CD1c-positive myeloid dendritic cell (primary cell): Measurements from ENCODE around the gene CDK17.
"Not testable (repeated sequence)": the region's sequence is repeated elsewhere in the genome, so short reads cannot be mapped to it uniquely, and the experiment has no call there.

ENCODE experiments used
- DNase-seq: peaks from one replicate; pipeline ENCODE4 v3.0.0-alpha.2; 2016; ENCODE audit errors: extremely low spot score

The CDK17 gene

DNA sequence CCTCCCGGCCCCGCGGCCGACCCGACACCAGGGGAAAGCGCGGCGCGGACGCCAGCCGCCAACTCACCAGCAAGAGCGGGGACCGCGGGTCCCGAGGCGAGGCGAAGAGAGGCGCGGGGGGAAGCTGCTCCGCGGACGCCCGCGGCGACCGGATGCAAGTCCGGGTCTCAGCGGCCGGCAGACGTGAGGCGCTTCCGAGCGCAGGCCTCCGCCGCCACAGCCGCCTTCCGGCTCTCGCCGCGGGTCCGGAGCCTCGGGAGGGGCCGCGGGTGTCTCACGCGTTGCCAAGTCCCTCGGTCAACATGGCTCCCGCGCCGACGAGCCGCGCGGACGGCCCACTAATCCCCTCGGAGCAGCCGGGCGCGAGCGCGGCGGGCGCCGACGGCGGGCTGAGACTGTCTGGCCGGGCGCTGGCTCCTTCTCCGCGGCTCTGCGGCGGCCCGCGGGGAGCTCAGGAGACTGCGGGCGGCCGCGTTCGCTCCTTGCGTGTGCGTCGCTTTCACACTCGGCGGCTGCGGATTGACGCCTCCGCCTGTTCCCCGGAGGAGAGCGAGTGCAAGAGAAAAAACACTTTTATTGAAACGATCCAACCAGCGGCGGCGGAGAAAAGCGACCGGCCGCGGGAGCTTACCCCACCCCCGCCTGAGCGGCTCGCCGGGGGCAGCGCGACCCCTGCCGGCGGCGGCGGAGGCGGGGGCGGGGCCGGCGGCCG is at the start of gene CDK17:
CDK17 (minus strand) TSS at position 521 of the 712 bp plus-strand sequence. CDS start 65,603 bp downstream, outside the sequence.
- peak; percentile 94 for DNase-seq

DNA sequence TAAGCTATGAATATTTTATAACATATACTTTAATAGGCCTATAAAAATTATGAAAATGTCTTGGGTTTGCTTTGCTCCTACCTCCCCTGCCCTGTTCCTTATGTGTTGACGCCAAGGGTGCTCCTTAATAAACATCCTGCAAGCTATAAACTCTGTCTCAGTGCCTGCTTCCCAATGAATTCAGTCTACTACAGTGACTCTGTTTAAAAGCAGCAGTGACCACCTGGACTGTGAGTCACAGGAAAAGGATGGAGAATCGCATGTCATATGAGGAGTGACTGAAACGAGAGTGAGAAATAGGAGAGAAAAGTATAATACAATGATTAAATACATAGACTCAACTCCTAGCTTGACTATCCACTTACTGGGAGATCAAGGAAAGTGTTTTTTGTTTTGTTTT is 48.1 kb upstream of the CDK17 start:
- no peak for DNase-seq

DNA sequence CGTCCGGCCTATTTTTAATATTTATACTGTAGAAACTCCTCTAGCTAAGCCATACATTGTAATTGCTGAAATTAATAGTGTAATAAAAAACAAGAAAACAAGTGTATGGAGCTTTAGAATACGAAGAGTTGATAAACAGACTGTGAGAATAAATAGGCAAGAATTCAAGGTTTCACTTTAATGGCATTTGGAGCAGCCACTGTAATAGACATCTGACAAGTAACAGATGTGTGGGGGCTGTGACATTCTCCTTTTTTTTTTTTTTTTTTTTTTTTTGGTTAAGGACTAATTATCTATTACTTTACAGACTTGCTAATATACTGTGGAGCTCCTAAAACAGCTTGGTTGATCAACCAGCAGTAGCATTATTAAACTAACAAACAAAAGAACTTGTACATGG is 47.0 kb upstream of the CDK17 start:
- DNase-seq = no peak

DNA sequence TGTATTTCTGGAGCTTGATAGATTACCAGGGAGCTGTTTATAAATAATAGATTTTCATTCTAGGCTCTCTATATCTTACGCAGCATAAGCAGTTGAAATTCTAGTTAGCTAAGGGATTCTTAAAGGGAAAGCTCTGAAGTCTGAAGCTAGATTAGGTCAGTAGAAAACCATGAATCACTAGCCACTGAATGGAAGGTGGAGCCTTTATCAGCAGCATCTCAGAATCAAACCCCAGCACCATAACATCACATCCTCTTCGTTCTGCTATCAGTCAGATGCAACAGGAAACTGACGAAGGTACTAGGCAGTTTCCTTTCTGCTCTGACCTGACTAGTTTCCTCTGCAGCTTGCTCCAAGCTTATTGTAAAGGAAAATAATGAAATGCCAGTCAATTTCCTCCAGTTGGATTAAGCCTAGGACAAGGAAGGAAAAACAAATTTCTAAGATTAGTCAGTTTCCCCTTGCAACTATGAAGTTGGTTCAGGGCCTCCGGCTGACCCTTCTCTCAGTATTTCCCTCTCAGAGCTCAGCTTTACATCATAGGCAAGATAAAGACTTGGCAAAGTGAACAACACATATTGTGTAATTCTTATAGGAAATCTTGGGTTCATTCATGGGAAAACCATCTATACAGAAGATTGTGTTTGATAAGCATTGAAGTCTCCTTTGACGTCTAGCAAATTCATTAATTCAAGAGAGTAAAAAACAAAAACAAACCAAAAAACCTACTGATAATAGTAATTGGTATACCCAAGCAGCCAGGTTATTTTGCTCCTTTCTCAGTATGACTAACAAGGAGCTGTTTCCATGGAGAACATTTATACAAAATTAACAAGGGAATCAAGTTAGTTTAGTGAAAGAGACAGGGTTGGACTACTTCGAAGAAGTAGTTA is 45.7 kb upstream of the CDK17 start:
- DNase-seq = peak; percentile 53

DNA sequence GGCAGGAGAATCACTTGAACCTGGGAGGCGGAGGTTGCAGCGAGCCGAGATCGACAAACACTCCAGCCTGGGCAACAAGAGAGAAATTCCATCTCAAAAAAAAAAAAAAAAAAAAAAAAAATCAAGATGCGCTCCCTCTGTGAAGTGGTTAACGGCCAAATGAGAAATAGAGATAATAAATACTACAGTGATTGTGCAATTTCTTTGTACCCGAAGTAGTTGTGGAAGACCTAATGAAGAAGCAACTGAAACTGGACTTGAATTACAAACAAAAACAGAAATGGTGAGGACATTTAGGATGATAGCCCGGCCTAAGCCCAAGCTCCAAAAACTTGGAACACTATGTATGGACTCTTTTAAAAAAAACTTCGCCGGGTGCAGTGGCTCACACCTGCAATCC is 44.2 kb upstream of the CDK17 start:
- DNase-seq = no peak

DNA sequence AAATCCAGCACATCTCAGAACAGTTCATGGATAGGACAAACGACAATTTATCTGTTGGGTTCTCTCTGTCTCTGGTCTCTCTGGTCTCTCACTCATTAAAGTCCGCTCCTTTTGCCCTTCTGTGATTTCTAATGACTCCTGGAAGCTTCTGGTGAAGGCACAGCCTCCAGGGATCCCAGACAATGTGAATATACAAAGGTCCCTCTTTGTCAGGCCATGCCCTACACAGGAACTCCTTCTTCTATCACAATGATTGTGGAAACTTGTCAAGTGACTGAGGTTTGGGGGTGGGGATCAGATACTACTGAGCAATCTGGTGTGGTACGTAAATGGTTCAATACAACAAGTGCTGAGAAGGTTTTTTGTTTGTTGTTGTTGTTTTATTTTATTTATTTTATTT is 42.7 kb upstream of the CDK17 start:
- DNase-seq = no peak

DNA sequence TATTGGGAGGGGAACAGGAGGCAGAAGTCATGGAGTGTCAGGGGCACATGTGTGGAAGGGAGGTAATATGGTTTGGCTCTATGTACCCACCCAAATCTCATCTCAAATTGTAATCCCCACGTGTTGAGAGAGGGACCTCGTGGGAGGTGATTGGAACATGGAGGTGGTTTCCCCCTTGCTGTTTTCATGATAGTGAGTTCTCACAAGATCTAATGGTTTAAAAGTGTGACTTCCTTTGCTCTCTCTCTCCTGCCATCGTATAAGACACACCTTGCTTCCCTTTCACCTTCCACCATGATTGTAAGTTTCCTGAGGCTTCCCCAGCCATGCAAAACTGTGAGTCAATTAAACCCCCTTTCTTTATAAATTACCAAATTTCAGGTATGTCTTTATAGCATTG is 41.6 kb upstream of the CDK17 start:
- DNase-seq = no peak

DNA sequence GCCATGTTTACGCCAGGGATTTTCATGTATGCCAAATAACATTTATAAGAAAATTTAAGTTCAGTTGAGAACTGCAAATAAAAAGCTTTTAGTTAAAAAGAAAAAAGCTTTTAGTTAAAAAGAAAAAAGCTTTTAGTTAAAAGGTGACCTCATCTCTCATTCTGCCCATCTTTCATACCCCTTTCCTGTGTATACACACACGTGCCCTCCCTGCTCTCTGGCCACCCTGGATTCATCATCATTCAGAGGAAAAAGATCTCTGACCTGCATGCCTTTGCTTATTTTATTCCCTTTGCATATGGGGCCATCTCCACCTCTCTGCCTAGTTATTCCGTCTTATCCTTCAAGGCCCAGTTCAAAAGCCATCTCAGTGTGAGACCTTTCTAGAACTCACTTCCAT is 38.1 kb upstream of the CDK17 start:
- DNase-seq = no peak

DNA sequence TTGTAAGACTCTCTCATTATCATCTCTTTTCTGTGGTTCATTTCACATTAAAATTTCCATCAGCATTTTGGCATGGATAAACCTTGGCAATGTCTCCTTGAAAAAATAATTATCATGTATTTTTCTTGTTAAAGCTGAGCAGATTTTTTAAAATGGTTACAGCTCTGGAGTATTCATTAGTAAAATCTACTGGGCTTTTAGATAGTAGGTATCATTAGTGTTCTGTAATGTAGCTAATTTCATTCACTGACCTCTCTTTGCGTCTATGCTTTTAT is 36.9 kb upstream of the CDK17 start:
- no peak for DNase-seq

DNA sequence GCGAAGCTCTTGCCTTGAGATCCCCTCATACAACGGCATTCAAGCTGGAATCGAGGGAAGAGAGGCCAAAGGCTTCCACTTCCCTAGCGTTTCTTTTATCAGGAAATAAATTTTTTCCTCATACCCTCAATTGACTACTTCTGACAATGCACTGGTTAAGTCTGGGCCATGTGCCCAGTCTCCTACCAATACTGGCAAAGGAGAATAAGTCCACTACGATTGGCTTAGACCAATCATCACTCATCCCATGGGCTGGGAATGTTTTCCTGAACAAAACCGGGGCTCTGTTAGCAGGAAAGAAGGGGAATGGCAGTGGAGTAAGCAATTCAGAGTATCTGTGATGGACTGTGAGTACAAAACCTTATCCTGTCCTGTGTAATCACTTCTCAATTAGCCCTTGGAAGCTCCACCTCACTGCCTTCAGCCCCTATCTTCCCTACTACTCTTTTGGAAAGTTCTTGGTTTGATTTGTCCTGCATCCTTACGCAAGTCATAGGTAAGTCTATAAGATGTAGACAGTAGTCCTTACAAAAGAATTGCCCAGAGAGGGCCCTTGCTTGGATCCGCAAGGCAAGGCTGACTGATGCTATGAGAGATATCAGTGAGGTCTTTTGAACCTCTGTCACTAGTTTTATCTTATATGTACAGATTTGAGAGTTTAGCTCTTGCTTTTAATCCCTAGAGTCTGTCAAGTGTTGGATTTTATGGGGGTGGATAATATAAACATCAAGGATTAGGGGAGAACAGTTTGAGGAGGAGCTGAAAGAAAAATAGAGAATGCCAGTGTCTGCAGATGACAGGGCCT is 36.3 kb upstream of the CDK17 start:
- no peak for DNase-seq

DNA sequence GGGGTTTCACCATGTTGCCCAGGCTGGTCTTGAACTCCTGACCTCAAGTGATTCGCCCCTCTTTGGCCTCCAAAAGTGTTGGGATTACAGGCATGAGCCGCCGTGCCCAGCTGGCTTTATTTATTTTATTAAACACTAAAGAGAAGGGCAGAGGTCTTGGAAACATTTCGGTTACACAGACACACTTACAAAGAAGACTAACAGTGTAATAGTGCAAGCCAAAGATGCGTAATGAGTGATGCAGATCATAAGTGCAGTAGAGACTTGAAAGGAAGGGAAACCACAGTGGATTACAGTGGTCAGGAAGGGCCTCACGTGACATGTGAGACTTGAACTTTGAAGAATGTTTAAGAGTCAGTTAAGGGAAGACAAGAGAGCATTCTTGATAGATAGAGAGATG is 33.9 kb upstream of the CDK17 start:
- peak; percentile 58 for DNase-seq

DNA sequence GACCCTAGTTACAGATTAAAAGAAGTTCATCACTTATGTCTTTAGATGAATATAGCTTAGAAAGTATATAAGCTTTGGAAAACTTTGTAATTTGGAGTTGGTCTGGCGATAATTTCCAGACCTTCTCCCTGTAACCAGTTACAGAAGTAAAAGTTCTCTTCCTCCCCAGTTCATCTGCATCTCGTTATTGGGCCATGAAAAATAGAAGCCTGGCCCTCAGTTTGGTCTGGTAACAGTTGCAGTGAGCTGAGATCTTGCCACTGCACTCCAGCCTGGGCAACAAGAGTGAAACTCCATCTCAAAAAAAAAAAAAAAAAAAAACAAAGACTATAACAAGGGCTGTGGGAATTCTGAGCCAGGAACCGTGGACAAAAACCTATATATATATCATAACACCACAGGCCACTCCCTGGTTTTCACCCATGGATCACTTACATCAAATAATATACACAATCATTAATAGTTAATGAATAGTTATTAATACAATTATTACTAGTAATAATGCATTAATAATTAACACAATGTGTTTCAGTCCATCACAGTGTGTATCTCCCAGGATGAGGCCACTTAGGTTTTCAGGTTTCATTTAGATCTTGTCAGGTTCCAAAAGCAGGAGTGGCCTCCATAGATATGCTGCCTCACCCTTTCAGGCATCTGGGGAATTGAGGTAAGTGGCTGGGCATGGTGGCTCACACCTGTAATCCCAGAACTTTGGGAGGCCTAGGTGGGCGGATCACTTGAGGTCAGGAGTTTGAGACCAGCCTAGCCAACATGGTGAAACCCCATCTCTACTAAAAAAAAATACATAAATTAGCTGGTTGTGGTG is 32.5 kb upstream of the CDK17 start:
- not testable (repeated sequence) for DNase-seq

DNA sequence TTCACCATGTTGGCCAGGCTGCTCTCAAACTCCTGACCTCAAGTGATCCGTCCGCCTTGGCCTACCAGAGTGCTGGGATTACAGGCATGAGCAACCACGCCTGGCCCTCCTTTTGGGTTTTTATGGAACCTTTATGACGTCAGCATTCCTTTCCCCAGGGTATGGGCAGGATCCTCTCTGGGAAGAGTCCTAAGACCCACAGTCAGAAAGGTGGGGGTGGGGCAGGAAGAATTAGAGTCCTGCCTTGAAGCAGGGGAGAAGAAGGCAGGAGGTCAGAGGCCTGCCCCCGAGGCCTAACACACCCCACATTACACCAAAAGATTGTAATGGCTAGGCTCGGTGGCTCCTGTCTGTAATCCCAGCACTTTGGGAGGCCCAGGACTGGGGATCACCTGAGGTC is 30.8 kb upstream of the CDK17 start:
- DNase-seq = no peak

DNA sequence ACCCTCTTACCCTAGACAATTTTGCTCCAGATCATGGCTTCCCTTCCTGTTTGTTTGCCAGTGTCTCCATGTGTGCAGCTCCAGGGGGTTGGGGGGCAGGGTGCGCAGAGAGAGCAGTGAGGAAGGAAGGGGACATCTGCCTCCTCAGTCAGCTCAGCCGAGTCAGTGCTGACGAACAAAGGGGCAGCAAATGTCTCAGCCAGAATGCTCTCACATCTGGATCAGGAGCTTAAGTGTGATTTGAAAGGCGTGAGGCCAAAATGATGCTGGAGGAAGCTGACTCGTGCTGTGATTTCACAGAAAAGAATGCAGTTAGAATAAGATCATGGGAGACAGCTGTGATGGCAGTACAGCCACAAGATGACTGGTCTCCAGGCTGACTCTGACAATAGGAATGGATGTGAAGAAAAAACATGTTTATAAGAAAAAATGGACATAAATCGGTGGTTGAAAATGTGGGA is 27.1 kb upstream of the CDK17 start:
- DNase-seq = no peak

DNA sequence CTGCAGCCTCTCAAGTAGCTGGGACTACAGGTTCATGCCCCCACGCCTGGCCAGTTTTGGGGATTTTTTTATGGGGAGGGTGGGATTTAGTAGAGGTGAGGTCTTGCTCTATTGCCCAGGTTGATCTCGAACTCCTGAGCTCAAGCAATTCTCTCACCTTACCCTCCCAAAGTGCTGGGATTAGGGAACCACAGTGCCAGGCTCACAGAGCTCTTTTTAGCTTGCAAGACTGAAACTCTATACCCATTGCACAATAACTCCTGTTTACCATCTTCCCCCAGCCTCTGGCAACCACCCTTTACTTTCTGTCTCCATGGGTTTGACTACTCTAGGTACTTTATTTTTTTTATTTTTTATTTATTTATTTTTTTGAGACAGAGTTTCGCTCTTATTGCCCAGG is 25.7 kb upstream of the CDK17 start:
- no peak for DNase-seq

DNA sequence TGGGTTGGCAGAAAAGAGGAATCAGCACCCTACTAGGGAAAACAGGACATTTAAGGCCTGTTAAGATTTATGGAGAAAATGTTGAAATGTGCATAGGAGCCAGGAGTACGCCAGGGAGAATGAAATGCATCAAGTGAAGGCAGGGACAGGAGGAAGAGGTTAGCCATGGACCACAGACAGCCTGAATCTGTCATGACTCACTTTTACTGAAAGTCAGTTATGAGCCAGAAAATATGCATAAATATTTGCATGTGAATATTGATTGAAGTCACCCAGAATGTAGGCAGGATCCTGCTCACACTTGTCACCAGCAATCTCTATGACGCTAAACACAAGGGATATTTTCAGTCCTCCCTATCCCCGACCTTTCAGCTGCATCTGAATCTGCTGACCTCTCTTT is 25.1 kb upstream of the CDK17 start:
- no peak for DNase-seq

DNA sequence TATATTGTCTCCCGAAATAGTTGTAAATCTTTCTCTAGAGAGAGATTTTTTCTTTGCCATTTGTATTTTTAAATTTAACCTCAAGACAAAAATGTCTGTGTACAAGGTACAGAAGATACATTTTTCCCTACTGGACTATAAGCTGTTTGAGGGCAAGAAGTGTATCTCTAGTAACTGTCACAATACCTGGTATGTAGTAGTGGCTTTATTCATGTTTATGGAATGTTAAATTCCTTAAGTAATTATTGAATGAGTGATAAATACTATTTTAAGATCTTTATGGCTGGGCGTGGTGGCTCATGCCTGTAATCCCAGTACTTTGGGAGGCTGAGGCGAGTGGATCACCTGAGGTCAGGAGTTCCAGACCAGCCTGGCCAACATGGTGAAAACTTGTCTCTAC is 24.4 kb upstream of the CDK17 start:
- no peak for DNase-seq

DNA sequence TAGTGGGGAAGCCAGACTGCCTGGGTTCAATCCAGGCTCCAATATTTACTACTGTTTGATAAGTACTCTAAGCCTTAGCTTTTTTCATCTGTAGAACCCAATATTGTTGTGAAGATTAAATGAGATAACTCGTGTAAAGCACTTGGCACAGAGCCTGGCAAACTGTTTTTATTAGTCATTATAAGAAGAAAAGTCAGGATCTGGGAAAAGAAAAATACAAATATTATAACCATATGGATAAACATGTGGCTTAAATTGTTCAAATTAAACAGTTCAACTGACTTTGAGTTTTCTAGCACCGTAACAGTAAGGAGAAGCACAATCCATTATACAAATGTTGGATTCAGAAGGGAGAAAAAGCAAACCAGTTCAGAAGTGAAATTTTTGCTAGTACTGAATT is 22.0 kb upstream of the CDK17 start:
- no peak for DNase-seq

DNA sequence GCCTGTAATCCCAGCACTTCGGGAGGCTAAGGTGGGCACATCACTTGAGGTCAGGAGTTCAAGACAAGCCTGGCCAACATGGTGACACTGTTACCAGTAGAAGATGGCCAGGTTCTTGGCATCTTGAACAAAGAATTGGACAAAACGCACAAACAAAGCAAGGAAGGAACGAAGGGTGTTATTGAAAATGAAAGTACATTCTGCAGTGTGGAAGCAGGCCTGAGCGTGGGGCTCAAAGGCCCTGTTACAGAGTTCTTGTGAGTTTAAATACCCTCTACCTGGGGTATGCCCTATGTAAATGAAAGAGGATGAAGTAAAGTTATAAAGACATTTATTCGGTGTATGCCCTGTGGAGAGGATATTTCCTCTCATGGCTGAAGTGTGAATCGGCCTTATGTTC is 20.8 kb upstream of the CDK17 start:
- DNase-seq = no peak

DNA sequence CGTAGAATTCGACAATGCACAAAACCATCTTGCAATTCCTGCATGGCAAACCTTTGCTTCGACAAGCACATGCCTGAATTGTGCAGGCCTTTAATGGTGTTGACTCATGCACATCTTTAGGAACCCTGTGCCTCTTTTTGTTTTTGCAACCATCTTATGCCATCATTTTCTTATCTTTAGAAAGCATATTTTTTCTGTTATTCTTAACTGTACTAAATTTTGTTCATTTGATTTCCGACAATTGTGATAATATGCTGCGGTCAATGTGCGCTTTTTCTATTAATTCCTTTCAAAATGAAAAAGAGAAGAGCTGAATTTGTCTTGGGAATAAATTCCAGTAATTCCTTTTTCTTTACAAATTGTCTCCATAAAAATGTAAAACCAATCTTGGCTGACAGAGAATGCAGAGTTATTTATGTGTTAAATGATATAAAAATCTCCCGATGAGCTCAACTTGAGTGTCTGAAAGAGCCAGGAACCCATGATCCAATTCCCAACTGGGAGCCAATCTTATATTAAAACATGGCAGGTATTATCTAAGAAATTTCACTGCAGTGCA is 20.1 kb upstream of the CDK17 start:
- DNase-seq = no peak

DNA sequence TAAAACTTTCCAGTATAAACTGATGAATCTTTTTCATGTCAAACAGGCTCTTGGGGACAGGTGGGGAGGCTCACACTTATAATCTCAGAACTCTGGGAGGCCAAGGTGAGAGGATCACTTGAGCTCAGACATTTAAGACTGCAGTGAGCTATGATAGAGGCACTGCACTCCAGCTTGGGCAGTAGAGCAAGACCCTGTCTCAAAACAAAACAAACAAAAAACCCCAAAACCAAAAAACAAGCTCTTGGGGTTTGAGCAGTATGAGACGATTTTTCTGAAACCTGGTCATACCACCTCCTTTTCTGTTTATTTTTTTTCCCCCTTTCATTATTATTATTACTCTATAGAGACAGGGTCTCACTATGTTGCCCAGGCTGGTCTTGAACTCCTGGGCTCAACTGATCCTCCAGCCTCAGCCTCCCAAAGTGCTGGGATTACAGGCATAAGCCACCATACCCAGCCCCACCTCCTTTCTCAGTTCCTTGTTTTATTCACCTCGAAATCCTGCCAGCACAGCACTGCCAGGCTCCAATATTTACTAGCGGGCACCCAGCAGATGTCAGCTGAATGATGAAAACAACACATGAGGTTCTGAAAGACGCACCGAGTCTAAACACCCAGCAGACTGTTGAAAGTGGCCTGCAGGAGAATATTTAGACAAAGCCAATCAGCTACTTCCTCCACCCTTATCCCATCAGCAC is 19.5 kb upstream of the CDK17 start:
- no peak for DNase-seq
